Fibroblast of lung (primary cell): ENCODE results near the gene UNC13C.

ENCODE experiments used
- CTCF ChIP-seq, 2 donors: IDR thresholded peaks in 1 of 2; conservative IDR thresholded peaks in 1 of 2; 1 replicate in 1 of 2; 2 replicates in 1 of 2; pipeline ENCODE4 v1.5.1; 2011 to 2012; ENCODE audit warnings: low read length in 2 of 2, control low read depth in 1 of 2, inconsistent platforms in 1 of 2, low read depth in 1 of 2, mild to moderate bottlenecking in 1 of 2
- EZH2 ChIP-seq: IDR thresholded peaks from 2 replicates; pipeline ENCODE4 v1.5.1; 2012; ENCODE audit warnings: low read length, control low read depth, mild to moderate bottlenecking; ENCODE audit errors: missing control alignments

- TF ChIP-seq CTCF (conservative IDR thresholded peaks at IDR 0.05 in 1 of 2, IDR thresholded peaks at IDR 0.05 in 1 of 2; ENCODE audit: low read depth in 1 of 2, low read length in 2 of 2): no peak
- TF ChIP-seq EZH2: no peak
Observed at GRCh38 chr15:54681584-54681983, 703.3 kb downstream of the UNC13C start.
